GM23338 (cell line): Measurements from ENCODE around the gene SLC16A12. TPM values are rescaled to one million over a fixed set of nuclear protein-coding genes. Genes with fewer than 3 reads are reported as not detected.

ENCODE experiments used
- ATAC-seq: fragments of 200-7000 bp; cut with Tn5 transposase; 3 replicates; pipeline ENCODE4 v1.9.1; 2020
- DNase-seq: peaks from one replicate; pipeline ENCODE4 v3.0.0-alpha.2; 2015; ENCODE audit warnings: low spot score
- H2AFZ ChIP-seq: fragments of 200-600 bp; sonication (generic); 2 replicates; pipeline ENCODE4 v1.8.0; 2016; ENCODE audit warnings: antibody characterized with exemption, mild to moderate bottlenecking, moderate library complexity
- H3F3A ChIP-seq: fragments of 200-600 bp; sonication (generic); replicated peaks from 2 replicates; pipeline ENCODE4 v1.8.0; 2017; ENCODE audit warnings: antibody characterized with exemption, mixed run types, low read depth
- H3K27ac ChIP-seq: fragments of 200-600 bp; sonication (generic); 2 replicates; pipeline ENCODE4 v1.6.1; 2016; ENCODE audit warnings: low read depth
- H3K27me3 ChIP-seq: fragments of 200-600 bp; sonication (generic); 2 replicates; pipeline ENCODE4 v1.8.0; 2016; ENCODE audit warnings: mild to moderate bottlenecking, mixed run types, moderate library complexity; ENCODE audit not compliant: insufficient read depth
- H3K36me3 ChIP-seq: fragments of 200-600 bp; sonication (generic); 2 replicates; pipeline ENCODE4 v1.8.0; 2016; ENCODE audit warnings: mild to moderate bottlenecking; ENCODE audit not compliant: insufficient read depth
- H3K4me1 ChIP-seq: fragments of 200-600 bp; sonication (generic); 2 replicates; pipeline ENCODE4 v1.8.0; 2016; ENCODE audit warnings: mild to moderate bottlenecking, moderate library complexity; ENCODE audit not compliant: insufficient read depth
- H3K4me2 ChIP-seq: fragments of 200-600 bp; sonication (generic); 2 replicates; pipeline ENCODE4 v1.7.1; 2017; ENCODE audit warnings: mixed run types
- H3K4me3 ChIP-seq: fragments of 200-600 bp; sonication (generic); 2 replicates; pipeline ENCODE4 v1.6.1; 2016; ENCODE audit warnings: mixed run types
- H3K79me2 ChIP-seq: fragments of 200-600 bp; sonication (generic); replicated peaks from 2 replicates; pipeline ENCODE4 v1.8.0; 2017; ENCODE audit warnings: mild to moderate bottlenecking; ENCODE audit not compliant: insufficient read depth
- H3K9me2 ChIP-seq: fragments of 200-600 bp; sonication (generic); 2 replicates; pipeline ENCODE4 v1.8.0; 2017; ENCODE audit not compliant: insufficient read depth
- H4K20me1 ChIP-seq: fragments of 200-600 bp; sonication (generic); replicated peaks from 2 replicates; pipeline ENCODE4 v1.8.0; 2017; ENCODE audit warnings: mild to moderate bottlenecking; ENCODE audit not compliant: insufficient read depth
- H3K27ac Mint-ChIP-seq: 2 replicates; pipeline ENCODE4 v1.8.0; 2020; ENCODE audit warnings: inconsistent platforms, mild to moderate bottlenecking, moderate library complexity, mixed read lengths
- H3K27me3 Mint-ChIP-seq: 3 replicates; pipeline ENCODE4 v1.8.0; 2022; ENCODE audit warnings: low read depth, mild to moderate bottlenecking, moderate library complexity, mixed read lengths, inconsistent platforms; ENCODE audit not compliant: insufficient read depth, poor library complexity
- H3K36me3 Mint-ChIP-seq: 3 replicates; pipeline ENCODE4 v1.8.0; 2021; ENCODE audit warnings: low read depth, mild to moderate bottlenecking, inconsistent platforms, moderate library complexity, mixed read lengths
- H3K4me1 Mint-ChIP-seq: 3 replicates; pipeline ENCODE4 v1.8.0; 2020; ENCODE audit warnings: mild to moderate bottlenecking, inconsistent platforms, mixed read lengths
- H3K4me3 Mint-ChIP-seq: 3 replicates; pipeline ENCODE4 v1.8.0; 2021; ENCODE audit warnings: moderate library complexity, mild to moderate bottlenecking, inconsistent platforms, mixed read lengths
- H3K9me3 Mint-ChIP-seq: 3 replicates; pipeline ENCODE4 v1.8.0; 2020; ENCODE audit warnings: moderate library complexity, mild to moderate bottlenecking, inconsistent platforms, mixed read lengths
- CREB1 ChIP-seq: fragments of 250-450 bp; sonication (Bioruptor Pico); IDR thresholded peaks from 2 replicates; pipeline ENCODE4 v1.5.0; 2020; ENCODE audit warnings: low read depth, mild to moderate bottlenecking, moderate library complexity
- ETS1 ChIP-seq: IDR thresholded peaks from 2 replicates; pipeline ENCODE4 v1.6.1; 2016; ENCODE audit warnings: antibody characterized with exemption
- EZH2 ChIP-seq: fragments of 200-600 bp; sonication (generic); IDR thresholded peaks from one replicate; pipeline ENCODE4 v1.8.0; 2017; ENCODE audit warnings: antibody characterized with exemption, mild to moderate bottlenecking, low read depth; ENCODE audit not compliant: unreplicated experiment
- EZH2phosphoT487 ChIP-seq: fragments of 200-600 bp; sonication (generic); IDR thresholded peaks from one replicate; pipeline ENCODE4 v1.8.1; 2018; ENCODE audit warnings: antibody characterized with exemption; ENCODE audit not compliant: unreplicated experiment
- JUNB ChIP-seq: IDR thresholded peaks from one replicate; pipeline ENCODE4 v1.6.1; 2016; ENCODE audit warnings: antibody characterized with exemption; ENCODE audit not compliant: unreplicated experiment
- NANOG ChIP-seq: IDR thresholded peaks from 2 replicates; pipeline ENCODE4 v1.6.1; 2016; ENCODE audit warnings: antibody characterized with exemption, borderline replicate concordance
- POLR2AphosphoS5 ChIP-seq: IDR thresholded peaks from 2 replicates; pipeline ENCODE4 v1.6.1; 2016; ENCODE audit warnings: antibody characterized with exemption, low read depth
- REST ChIP-seq: IDR thresholded peaks from one replicate; pipeline ENCODE4 v1.6.1; 2018; ENCODE audit warnings: antibody characterized with exemption; ENCODE audit not compliant: unreplicated experiment
- STAT1 ChIP-seq: IDR thresholded peaks from one replicate; pipeline ENCODE4 v1.6.1; 2016; ENCODE audit warnings: antibody characterized with exemption; ENCODE audit not compliant: unreplicated experiment
- ZNF114 ChIP-seq: fragments of 250-450 bp; sonication (Bioruptor Pico); IDR thresholded peaks from 2 replicates; pipeline ENCODE4 v1.5.0; 2020; ENCODE audit warnings: mild to moderate bottlenecking, moderate library complexity
- ZNF331 ChIP-seq: fragments of 250-450 bp; sonication (Bioruptor Pico); IDR thresholded peaks from 2 replicates; pipeline ENCODE4 v1.5.0; 2020; ENCODE audit warnings: low read depth, mild to moderate bottlenecking, moderate library complexity
- polyA plus RNA-seq: library from polyadenylated mRNA; unstranded; fragments of >200 nt; fragmentation: Nextera tagmentation; extraction: Ambion mirVana; gene quantifications from 2 replicates; pipeline ENCODE4 v1.2.1, GENCODE V29; 2016
- total RNA-seq: library from RNA; depleted of rRNA; stranded (reverse); fragments of >200 nt; shearing (Covaris generic); gene quantifications from 2 replicates; pipeline ENCODE4 v1.2.3, GENCODE V29; 2014
- TF ChIP-seq, protein P1 (sequence below): fragments of 250-450 bp; sonication (Bioruptor Pico); IDR thresholded peaks from 2 replicates; pipeline ENCODE4 v1.5.0; 2020; ENCODE audit warnings: mild to moderate bottlenecking, moderate library complexity
- TF ChIP-seq, protein P2 (sequence below), 2 experiments: fragments of 200-600 bp in 1 of 2; sonication (generic) in 1 of 2; conservative IDR thresholded peaks; 2 replicates each; pipeline versions ENCODE4 v1.5.1 to v1.6.1; 2016 to 2017; ENCODE audit warnings: antibody characterized with exemption in 2 of 2, low read depth in 2 of 2, mild to moderate bottlenecking in 2 of 2, moderate library complexity in 1 of 2

Gene SLC16A12
- total and polyA plus RNA-seq, 2 experiments from 2014 or later, result 0.84 to 2.0 TPM

- no peak for TF ChIP-seq JUNB
Observed at GRCh38 chr10:89563311-89563710, 27.9 kb upstream of the SLC16A12 start (continued).

GRCh38 chr10:89556600-89556999 is 21.2 kb upstream of the SLC16A12 start:
- Mint-ChIP-seq H3K27me3 (peaks cover 8% of the 10 kb centered on the region), H3K9me3 (peaks cover 5% of the 10 kb centered on the region; the same call in 1 of the 3 replicates), H3K36me3 (peaks cover 8% of the 10 kb centered on the region; the same call in 2 of the 3 replicates), H3K4me3 (no peak overlapping the region), H3K27ac (no peak overlapping the region), H3K4me1 (peaks cover 15% of the 10 kb centered on the region)
- no peak for ATAC-seq
- Histone ChIP-seq H3K4me2 (no peak overlapping the region), H3K27ac (no peak overlapping the region), H3F3A (no peaks in the 10 kb centered on the region; the same call in 1 of the 2 replicates), H3K79me2 (no peaks in the 10 kb centered on the region), H2AFZ (no peak overlapping the region; the same call in 1 of the 2 replicates), H3K27me3 (no peaks in the 10 kb centered on the region), H3K4me3 (no peak overlapping the region), H3K4me1 (peaks cover 4% of the 10 kb centered on the region), H4K20me1 (no peaks in the 10 kb centered on the region), H3K36me3 (no peaks in the 10 kb centered on the region), H3K9me2 (peaks cover 10% of the 10 kb centered on the region; the same call in 1 of the 2 replicates)
- no peak for TF ChIP-seq EZH2phosphoT487
- TF ChIP-seq NANOG, result no peak
- no peak for TF ChIP-seq CREB1 (CRISPR knock-in tag)
- TF ChIP-seq, protein P1, sequence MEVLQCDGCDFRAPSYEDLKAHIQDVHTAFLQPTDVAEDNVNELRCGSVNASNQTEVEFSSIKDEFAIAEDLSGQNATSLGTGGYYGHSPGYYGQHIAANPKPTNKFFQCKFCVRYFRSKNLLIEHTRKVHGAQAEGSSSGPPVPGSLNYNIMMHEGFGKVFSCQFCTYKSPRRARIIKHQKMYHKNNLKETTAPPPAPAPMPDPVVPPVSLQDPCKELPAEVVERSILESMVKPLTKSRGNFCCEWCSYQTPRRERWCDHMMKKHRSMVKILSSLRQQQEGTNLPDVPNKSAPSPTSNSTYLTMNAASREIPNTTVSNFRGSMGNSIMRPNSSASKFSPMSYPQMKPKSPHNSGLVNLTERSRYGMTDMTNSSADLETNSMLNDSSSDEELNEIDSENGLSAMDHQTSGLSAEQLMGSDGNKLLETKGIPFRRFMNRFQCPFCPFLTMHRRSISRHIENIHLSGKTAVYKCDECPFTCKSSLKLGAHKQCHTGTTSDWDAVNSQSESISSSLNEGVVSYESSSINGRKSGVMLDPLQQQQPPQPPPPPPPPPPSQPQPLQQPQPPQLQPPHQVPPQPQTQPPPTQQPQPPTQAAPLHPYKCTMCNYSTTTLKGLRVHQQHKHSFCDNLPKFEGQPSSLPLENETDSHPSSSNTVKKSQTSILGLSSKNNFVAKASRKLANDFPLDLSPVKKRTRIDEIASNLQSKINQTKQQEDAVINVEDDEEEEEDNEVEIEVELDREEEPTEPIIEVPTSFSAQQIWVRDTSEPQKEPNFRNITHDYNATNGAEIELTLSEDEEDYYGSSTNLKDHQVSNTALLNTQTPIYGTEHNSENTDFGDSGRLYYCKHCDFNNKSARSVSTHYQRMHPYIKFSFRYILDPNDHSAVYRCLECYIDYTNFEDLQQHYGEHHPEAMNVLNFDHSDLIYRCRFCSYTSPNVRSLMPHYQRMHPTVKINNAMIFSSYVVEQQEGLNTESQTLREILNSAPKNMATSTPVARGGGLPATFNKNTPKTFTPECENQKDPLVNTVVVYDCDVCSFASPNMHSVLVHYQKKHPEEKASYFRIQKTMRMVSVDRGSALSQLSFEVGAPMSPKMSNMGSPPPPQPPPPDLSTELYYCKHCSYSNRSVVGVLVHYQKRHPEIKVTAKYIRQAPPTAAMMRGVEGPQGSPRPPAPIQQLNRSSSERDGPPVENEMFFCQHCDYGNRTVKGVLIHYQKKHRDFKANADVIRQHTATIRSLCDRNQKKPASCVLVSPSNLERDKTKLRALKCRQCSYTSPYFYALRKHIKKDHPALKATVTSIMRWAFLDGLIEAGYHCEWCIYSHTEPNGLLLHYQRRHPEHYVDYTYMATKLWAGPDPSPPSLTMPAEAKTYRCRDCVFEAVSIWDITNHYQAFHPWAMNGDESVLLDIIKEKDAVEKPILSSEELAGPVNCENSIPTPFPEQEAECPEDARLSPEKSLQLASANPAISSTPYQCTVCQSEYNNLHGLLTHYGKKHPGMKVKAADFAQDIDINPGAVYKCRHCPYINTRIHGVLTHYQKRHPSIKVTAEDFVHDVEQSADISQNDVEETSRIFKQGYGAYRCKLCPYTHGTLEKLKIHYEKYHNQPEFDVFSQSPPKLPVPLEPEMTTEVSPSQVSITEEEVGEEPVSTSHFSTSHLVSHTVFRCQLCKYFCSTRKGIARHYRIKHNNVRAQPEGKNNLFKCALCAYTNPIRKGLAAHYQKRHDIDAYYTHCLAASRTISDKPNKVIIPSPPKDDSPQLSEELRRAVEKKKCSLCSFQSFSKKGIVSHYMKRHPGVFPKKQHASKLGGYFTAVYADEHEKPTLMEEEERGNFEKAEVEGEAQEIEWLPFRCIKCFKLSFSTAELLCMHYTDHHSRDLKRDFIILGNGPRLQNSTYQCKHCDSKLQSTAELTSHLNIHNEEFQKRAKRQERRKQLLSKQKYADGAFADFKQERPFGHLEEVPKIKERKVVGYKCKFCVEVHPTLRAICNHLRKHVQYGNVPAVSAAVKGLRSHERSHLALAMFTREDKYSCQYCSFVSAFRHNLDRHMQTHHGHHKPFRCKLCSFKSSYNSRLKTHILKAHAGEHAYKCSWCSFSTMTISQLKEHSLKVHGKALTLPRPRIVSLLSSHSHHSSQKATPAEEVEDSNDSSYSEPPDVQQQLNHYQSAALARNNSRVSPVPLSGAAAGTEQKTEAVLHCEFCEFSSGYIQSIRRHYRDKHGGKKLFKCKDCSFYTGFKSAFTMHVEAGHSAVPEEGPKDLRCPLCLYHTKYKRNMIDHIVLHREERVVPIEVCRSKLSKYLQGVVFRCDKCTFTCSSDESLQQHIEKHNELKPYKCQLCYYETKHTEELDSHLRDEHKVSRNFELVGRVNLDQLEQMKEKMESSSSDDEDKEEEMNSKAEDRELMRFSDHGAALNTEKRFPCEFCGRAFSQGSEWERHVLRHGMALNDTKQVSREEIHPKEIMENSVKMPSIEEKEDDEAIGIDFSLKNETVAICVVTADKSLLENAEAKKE (CRISPR knock-in tag), result no peak
- TF ChIP-seq ZNF331, result no peak
- TF ChIP-seq REST, result no peak
- no peak for TF ChIP-seq JUNB
- TF ChIP-seq, protein P2, sequence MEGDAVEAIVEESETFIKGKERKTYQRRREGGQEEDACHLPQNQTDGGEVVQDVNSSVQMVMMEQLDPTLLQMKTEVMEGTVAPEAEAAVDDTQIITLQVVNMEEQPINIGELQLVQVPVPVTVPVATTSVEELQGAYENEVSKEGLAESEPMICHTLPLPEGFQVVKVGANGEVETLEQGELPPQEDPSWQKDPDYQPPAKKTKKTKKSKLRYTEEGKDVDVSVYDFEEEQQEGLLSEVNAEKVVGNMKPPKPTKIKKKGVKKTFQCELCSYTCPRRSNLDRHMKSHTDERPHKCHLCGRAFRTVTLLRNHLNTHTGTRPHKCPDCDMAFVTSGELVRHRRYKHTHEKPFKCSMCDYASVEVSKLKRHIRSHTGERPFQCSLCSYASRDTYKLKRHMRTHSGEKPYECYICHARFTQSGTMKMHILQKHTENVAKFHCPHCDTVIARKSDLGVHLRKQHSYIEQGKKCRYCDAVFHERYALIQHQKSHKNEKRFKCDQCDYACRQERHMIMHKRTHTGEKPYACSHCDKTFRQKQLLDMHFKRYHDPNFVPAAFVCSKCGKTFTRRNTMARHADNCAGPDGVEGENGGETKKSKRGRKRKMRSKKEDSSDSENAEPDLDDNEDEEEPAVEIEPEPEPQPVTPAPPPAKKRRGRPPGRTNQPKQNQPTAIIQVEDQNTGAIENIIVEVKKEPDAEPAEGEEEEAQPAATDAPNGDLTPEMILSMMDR (conservative IDR thresholded peaks at IDR 0.05; ENCODE audit: low read depth in 2 of 2), result no peak
- TF ChIP-seq EZH2, result no peak
- no peak for TF ChIP-seq ETS1
- TF ChIP-seq ZNF114 (CRISPR knock-in tag), result no peak
- no peak for TF ChIP-seq POLR2AphosphoS5
- TF ChIP-seq STAT1, result no peak
- DNase-seq, result no peak
